Fibroblast of mammary gland (primary cell): ENCODE measurements around the gene SPATA17.
A peak's percentile ranks its signal among the peaks of the same experiment; 100 is the strongest.

Source experiments
- DNase-seq: peaks from one replicate; pipeline ENCODE4 v3.0.0-alpha.2; 2010; ENCODE audit warnings: low read depth
- H3K4me3 ChIP-seq: 2 replicates; pipeline ENCODE4 v1.5.1; 2011; ENCODE audit warnings: low read depth, mild to moderate bottlenecking, low read length, moderate library complexity; ENCODE audit not compliant: control insufficient read depth
- CTCF ChIP-seq: conservative IDR thresholded peaks from 2 replicates; pipeline ENCODE4 v1.5.1; 2011; ENCODE audit warnings: low read depth, low read length, inconsistent platforms; ENCODE audit not compliant: control insufficient read depth, insufficient read depth

SPATA17 gene

GRCh38 chr1:217715681-217716080 lies 84.5 kb downstream of the SPATA17 start:
- TF ChIP-seq CTCF, result no peak
- no peak overlapping the region for H3K4me3 ChIP-seq
- DNase-seq, result no peak

GRCh38 chr1:217717959-217718358 lies 86.8 kb downstream of the SPATA17 start:
- no peak for TF ChIP-seq CTCF
- DNase-seq, result no peak
- H3K4me3 ChIP-seq, result no peak overlapping the region

GRCh38 chr1:217718873-217719272 lies 87.7 kb downstream of the SPATA17 start:
- peak; percentile 9 for DNase-seq
- TF ChIP-seq CTCF, result no peak

GRCh38 chr1:217721692-217722091 lies 90.5 kb downstream of the SPATA17 start:
- no peak for DNase-seq
- H3K4me3 ChIP-seq, result no peak overlapping the region
- no peak for TF ChIP-seq CTCF

More at GRCh38 chr1:217718873-217719272, 87.7 kb downstream of the SPATA17 start:
- no peak overlapping the region for H3K4me3 ChIP-seq

GRCh38 chr1:217734973-217735372 lies 103.8 kb downstream of the SPATA17 start:
- H3K4me3 ChIP-seq, result no peak overlapping the region
- peak; percentile 32 for DNase-seq
- no peak for TF ChIP-seq CTCF

- peak; percentile 78 for TF ChIP-seq CTCF
- DNase-seq, result peak; percentile 55
- no peak overlapping the region for H3K4me3 ChIP-seq
These were observed 116.1 kb downstream of the SPATA17 start for GRCh38 chr1:217747156-217747769.

- TF ChIP-seq CTCF, result no peak
- DNase-seq, result no peak
- no peak overlapping the region for H3K4me3 ChIP-seq
These were observed 138.6 kb downstream of the SPATA17 start for GRCh38 chr1:217769768-217770167.
